SK-N-SH (cell line): ENCODE data around the gene TXN2. TPM values are rescaled to one million over a fixed set of nuclear protein-coding genes. Genes with fewer than 3 reads are reported as not detected.

ENCODE experiments used
- CTCF ChIA-PET: fragments of 300-600, 350-600 bp; formaldehyde crosslinking; extraction: SDS; loops from one replicate; lab custom pipeline; 2021; lab: Yijun Ruan, JAX
- POLR2A ChIA-PET: fragments of 350-600 bp; sonication (Branson Sonifier 250); formaldehyde crosslinking; extraction: SDS; loops from one replicate; lab custom pipeline; 2020; ENCODE audit warnings: antibody characterized with exemption, inconsistent platforms; lab: Yijun Ruan, JAX
- DNase-seq: peaks from one replicate; pipeline ENCODE4 v3.0.0; 2012
- H2AFZ ChIP-seq: fragments of 200-600 bp; sonication (generic); 2 replicates; pipeline ENCODE4 v1.8.1; 2016; ENCODE audit warnings: antibody characterized with exemption, mild to moderate bottlenecking, low read depth
- H3F3A ChIP-seq: fragments of 200-600 bp; sonication (generic); replicated peaks from 2 replicates; pipeline ENCODE3; 2016; ENCODE audit warnings: antibody characterized with exemption, mild to moderate bottlenecking; ENCODE audit not compliant: insufficient read depth
- H3K27ac ChIP-seq, 2 experiments: fragments of 200-500 bp in 1 of 2; fragments of 200-600 bp in 1 of 2; sonication (Bioruptor generic) in 1 of 2; sonication (generic), shearing (Covaris generic) in 1 of 2; 2 replicates each; pipeline versions ENCODE4 v1.5.1 to v1.6.1; 2014 to 2016; ENCODE audit warnings: low read depth in 2 of 2, inconsistent platforms in 1 of 2, low read length in 1 of 2, mild to moderate bottlenecking in 1 of 2, mixed read lengths in 1 of 2
- H3K27me3 ChIP-seq: fragments of 200-600 bp; sonication (generic), shearing (Covaris generic); 2 replicates; pipeline ENCODE4 v1.6.1; 2016; ENCODE audit warnings: mixed run types; ENCODE audit not compliant: insufficient read depth
- H3K36me3 ChIP-seq, 2 experiments: fragments of 200-500 bp in 1 of 2; fragments of 200-600 bp in 1 of 2; sonication (Bioruptor generic) in 1 of 2; sonication (generic) in 1 of 2; replicated peaks in 1 of 2; 2 replicates each; pipeline versions ENCODE3 to v1.5.1; 2014 to 2016; ENCODE audit warnings: low read length in 1 of 2, mild to moderate bottlenecking in 1 of 2; ENCODE audit not compliant: insufficient read depth in 2 of 2, control insufficient read depth in 1 of 2
- H3K4me1 ChIP-seq, 2 experiments: fragments of 200-500 bp in 1 of 2; fragments of 200-600 bp in 1 of 2; sonication (Bioruptor generic) in 1 of 2; sonication (generic), shearing (Covaris generic) in 1 of 2; 2 replicates each; pipeline versions ENCODE4 v1.5.1 to v1.6.1; 2014 to 2016; ENCODE audit warnings: low read depth in 1 of 2, low read length in 1 of 2, mixed run types in 1 of 2; ENCODE audit not compliant: insufficient read depth in 2 of 2, control insufficient read depth in 1 of 2
- H3K4me2 ChIP-seq: fragments of 200-600 bp; sonication (generic), shearing (Covaris generic); 2 replicates; pipeline ENCODE4 v1.6.1; 2017; ENCODE audit warnings: mixed run types
- H3K4me3 ChIP-seq, 2 experiments: fragments of 200-500 bp in 1 of 2; fragments of 200-600 bp in 1 of 2; sonication (Bioruptor generic) in 1 of 2; sonication (generic), shearing (Covaris generic) in 1 of 2; 2 replicates each; pipeline versions ENCODE4 v1.5.1 to v1.8.1; 2014 to 2016; ENCODE audit warnings: low read depth in 2 of 2, inconsistent platforms in 1 of 2, low read length in 1 of 2, mild to moderate bottlenecking in 1 of 2, mixed read lengths in 1 of 2, moderate library complexity in 1 of 2
- H3K79me2 ChIP-seq: fragments of 200-600 bp; sonication (generic); 2 replicates; pipeline ENCODE4 v1.8.1; 2017; ENCODE audit warnings: mild to moderate bottlenecking; ENCODE audit not compliant: insufficient read depth
- H3K9ac ChIP-seq: fragments of 200-600 bp; sonication (generic); 2 replicates; pipeline ENCODE4 v1.6.1; 2017; ENCODE audit warnings: mixed run types
- H3K9me2 ChIP-seq: fragments of 200-600 bp; sonication (generic); 2 replicates; pipeline ENCODE4 v1.6.1; 2017; ENCODE audit warnings: mixed run types
- H3K9me3 ChIP-seq: fragments of 200-600 bp; sonication (generic); 2 replicates; pipeline ENCODE4 v1.6.1; 2017; ENCODE audit warnings: mixed run types, mild to moderate bottlenecking, moderate library complexity
- H4K20me1 ChIP-seq: fragments of 200-600 bp; sonication (generic); 2 replicates; pipeline ENCODE4 v1.6.1; 2017; ENCODE audit warnings: mild to moderate bottlenecking, mixed run types; ENCODE audit not compliant: insufficient read depth
- CHD2 ChIP-seq: fragments of 150-350 bp; IDR thresholded peaks from 2 replicates; pipeline ENCODE4 v1.6.1; 2018; ENCODE audit warnings: low read length; ENCODE audit not compliant: partially characterized antibody
- FOSL2 ChIP-seq: IDR thresholded peaks from 2 replicates; pipeline ENCODE4 v1.4.0; 2012; ENCODE audit warnings: low read depth, mild to moderate bottlenecking, moderate library complexity, borderline replicate concordance
- FOXM1 ChIP-seq: IDR thresholded peaks from 2 replicates; pipeline ENCODE4 v1.4.0; 2012; ENCODE audit warnings: low read depth, mild to moderate bottlenecking
- GABPA ChIP-seq: IDR thresholded peaks from 2 replicates; pipeline ENCODE4 v1.4.0; 2012; ENCODE audit warnings: low read depth, mild to moderate bottlenecking
- IRF3 ChIP-seq: fragments of 150-350 bp; IDR thresholded peaks from 2 replicates; pipeline ENCODE4 v1.6.1; 2016; ENCODE audit warnings: mild to moderate bottlenecking, low read depth, low read length
- MXI1 ChIP-seq: IDR thresholded peaks from 2 replicates; pipeline ENCODE4 v1.6.1; 2012; ENCODE audit warnings: mild to moderate bottlenecking, low read depth, low read length, improper control_type of control experiment
- NFIC ChIP-seq: IDR thresholded peaks from 2 replicates; pipeline ENCODE4 v1.4.0; 2012; ENCODE audit warnings: borderline replicate concordance
- NRF1 ChIP-seq: IDR thresholded peaks from 2 replicates; pipeline ENCODE4 v1.6.1; 2012; ENCODE audit warnings: low read depth, mild to moderate bottlenecking, low read length
- POLR2AphosphoS5 ChIP-seq: IDR thresholded peaks from 2 replicates; pipeline ENCODE4 v1.6.1; 2012; ENCODE audit warnings: low read depth, low read length
- RAD21 ChIP-seq: IDR thresholded peaks from 2 replicates; pipeline ENCODE4 v1.6.1; 2012; ENCODE audit warnings: mild to moderate bottlenecking, low read length
- REST ChIP-seq: IDR thresholded peaks from 2 replicates; pipeline ENCODE4 v1.6.1; 2012; ENCODE audit warnings: mild to moderate bottlenecking, low read depth, low read length, moderate library complexity
- RFX5 ChIP-seq: IDR thresholded peaks from 2 replicates; pipeline ENCODE4 v1.6.1; 2012; ENCODE audit warnings: mild to moderate bottlenecking, improper control_type of control experiment, low read length
- SIN3A ChIP-seq: IDR thresholded peaks from 2 replicates; pipeline ENCODE4 v1.6.1; 2012; ENCODE audit warnings: low read depth, mild to moderate bottlenecking, low read length, moderate library complexity, borderline replicate concordance
- SMC3 ChIP-seq: IDR thresholded peaks from 2 replicates; pipeline ENCODE4 v1.6.1; 2012; ENCODE audit warnings: low read depth, low read length, improper control_type of control experiment
- TCF12 ChIP-seq: IDR thresholded peaks from 2 replicates; pipeline ENCODE4 v1.4.0; 2012
- TEAD4 ChIP-seq: IDR thresholded peaks from 2 replicates; pipeline ENCODE4 v1.4.0; 2012; ENCODE audit warnings: mild to moderate bottlenecking, borderline replicate concordance; ENCODE audit not compliant: insufficient read depth
- YY1 ChIP-seq: IDR thresholded peaks from 2 replicates; pipeline ENCODE4 v1.4.0; 2012; ENCODE audit warnings: low read depth, mild to moderate bottlenecking
- WGBS: methylation state at CpG from one replicate; pipeline ENCODE4 v1.1.6; 2017; ENCODE audit warnings: low lambda C conversion rate; 5-methylcytosine and 5-hydroxymethylcytosine counted together
- polyA plus RNA-seq, 3 experiments: library from polyadenylated mRNA; depleted of rRNA; stranded (reverse); fragments of >200 nt; gene quantifications; 2 replicates each; pipeline ENCODE4 v1.2.3, GENCODE V29; 2012
- TF ChIP-seq, protein P1 (sequence below): IDR thresholded peaks from 2 replicates; pipeline ENCODE4 v1.4.0; 2012; ENCODE audit warnings: low read depth, borderline replicate concordance
- TF ChIP-seq, protein P2 (sequence below): fragments of 200-600 bp; sonication (generic); IDR thresholded peaks from 2 replicates; pipeline ENCODE4 v1.6.1; 2017; ENCODE audit warnings: antibody characterized with exemption, mild to moderate bottlenecking, moderate library complexity
- TF ChIP-seq, protein P3 (sequence below): IDR thresholded peaks from 2 replicates; pipeline ENCODE4 v1.4.0; 2012; ENCODE audit warnings: low read depth
- TF ChIP-seq, protein P4 (sequence below): IDR thresholded peaks from 2 replicates; pipeline ENCODE4; 2012

TXN2 gene
- polyA plus RNA-seq, 1 of the 3 experiments (the other 2 are of a cell fraction): 251 TPM

GRCh38 chr22:36493690-36494110 lies 12.3 kb upstream of the TXN2 start:
- Histone ChIP-seq H3K9me3 (no peaks in the 10 kb centered on the region), H4K20me1 (no peaks in the 10 kb centered on the region), H3F3A (no peaks in the 10 kb centered on the region), H3K9ac (no peak overlapping the region), H3K79me2 (no peaks in the 10 kb centered on the region), H3K27ac (no peak overlapping the region), H3K4me1 (no peaks in the 10 kb centered on the region), H2AFZ (no peak overlapping the region), H3K36me3 (peaks cover 3 to 21% of the 10 kb centered on the region in 2 experiments), H3K4me2 (no peak overlapping the region), H3K9me2 (no peaks in the 10 kb centered on the region), H3K27me3 (no peaks in the 10 kb centered on the region), H3K4me3 (no peak overlapping the region)
- TF ChIP-seq FOXM1 (no peak), SIN3A (no peak), TEAD4 (no peak), MXI1 (no peak), YY1 (no peak), RAD21 (no peak), REST (no peak), POLR2AphosphoS5 (no peak), SMC3 (no peak), GABPA (no peak), TCF12 (no peak)
- TF ChIP-seq, protein P1, sequence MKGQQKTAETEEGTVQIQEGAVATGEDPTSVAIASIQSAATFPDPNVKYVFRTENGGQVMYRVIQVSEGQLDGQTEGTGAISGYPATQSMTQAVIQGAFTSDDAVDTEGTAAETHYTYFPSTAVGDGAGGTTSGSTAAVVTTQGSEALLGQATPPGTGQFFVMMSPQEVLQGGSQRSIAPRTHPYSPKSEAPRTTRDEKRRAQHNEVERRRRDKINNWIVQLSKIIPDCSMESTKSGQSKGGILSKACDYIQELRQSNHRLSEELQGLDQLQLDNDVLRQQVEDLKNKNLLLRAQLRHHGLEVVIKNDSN: no peak
- ChIA-PET CTCF (interaction anchor here (1.4 to 3.7 kb wide), 3 partner anchors 23 to 207 kb away, joined by 5 to 11 read pairs (median 6); no protein-coding TSS in a partner anchor), POLR2A (no interaction called here)
- 73% methylated on average over 4 of the region's 16 CpGs for WGBS
- no peak for DNase-seq

DNA sequence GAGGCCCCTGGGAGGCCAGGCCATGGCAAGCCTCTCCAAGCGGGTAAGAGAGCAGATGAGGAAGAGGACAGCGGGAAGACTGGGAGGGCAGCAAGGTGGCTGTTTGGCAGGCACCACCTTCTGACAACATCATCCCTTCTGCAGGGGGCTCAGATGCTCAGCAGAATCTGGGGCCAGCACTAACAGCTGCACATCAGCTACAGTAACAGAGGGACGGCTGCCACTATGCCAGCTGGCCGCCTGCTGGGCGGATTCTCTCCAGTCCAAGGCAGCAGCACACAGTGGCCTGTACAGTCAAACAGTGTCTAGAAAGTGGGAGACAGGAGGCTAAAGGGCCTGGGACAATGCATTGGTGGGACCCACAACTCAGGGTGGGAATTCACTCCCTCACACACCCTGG lies 10.7 kb upstream of the TXN2 start:
- WGBS: 100% methylated on average over 2 of the region's 5 CpGs
- TF ChIP-seq SIN3A: no peak
- TF ChIP-seq, protein P2, sequence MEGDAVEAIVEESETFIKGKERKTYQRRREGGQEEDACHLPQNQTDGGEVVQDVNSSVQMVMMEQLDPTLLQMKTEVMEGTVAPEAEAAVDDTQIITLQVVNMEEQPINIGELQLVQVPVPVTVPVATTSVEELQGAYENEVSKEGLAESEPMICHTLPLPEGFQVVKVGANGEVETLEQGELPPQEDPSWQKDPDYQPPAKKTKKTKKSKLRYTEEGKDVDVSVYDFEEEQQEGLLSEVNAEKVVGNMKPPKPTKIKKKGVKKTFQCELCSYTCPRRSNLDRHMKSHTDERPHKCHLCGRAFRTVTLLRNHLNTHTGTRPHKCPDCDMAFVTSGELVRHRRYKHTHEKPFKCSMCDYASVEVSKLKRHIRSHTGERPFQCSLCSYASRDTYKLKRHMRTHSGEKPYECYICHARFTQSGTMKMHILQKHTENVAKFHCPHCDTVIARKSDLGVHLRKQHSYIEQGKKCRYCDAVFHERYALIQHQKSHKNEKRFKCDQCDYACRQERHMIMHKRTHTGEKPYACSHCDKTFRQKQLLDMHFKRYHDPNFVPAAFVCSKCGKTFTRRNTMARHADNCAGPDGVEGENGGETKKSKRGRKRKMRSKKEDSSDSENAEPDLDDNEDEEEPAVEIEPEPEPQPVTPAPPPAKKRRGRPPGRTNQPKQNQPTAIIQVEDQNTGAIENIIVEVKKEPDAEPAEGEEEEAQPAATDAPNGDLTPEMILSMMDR: no peak
- TF ChIP-seq FOSL2: no peak
- no peak for TF ChIP-seq TEAD4
- TF ChIP-seq RFX5: no peak
- TF ChIP-seq IRF3: no peak
- no peak for TF ChIP-seq NFIC
- no peak for TF ChIP-seq NRF1
- no peak for TF ChIP-seq SMC3
- TF ChIP-seq, protein P3, sequence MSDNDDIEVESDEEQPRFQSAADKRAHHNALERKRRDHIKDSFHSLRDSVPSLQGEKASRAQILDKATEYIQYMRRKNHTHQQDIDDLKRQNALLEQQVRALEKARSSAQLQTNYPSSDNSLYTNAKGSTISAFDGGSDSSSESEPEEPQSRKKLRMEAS: no peak
- TF ChIP-seq CHD2: no peak
- TF ChIP-seq, protein P4, sequence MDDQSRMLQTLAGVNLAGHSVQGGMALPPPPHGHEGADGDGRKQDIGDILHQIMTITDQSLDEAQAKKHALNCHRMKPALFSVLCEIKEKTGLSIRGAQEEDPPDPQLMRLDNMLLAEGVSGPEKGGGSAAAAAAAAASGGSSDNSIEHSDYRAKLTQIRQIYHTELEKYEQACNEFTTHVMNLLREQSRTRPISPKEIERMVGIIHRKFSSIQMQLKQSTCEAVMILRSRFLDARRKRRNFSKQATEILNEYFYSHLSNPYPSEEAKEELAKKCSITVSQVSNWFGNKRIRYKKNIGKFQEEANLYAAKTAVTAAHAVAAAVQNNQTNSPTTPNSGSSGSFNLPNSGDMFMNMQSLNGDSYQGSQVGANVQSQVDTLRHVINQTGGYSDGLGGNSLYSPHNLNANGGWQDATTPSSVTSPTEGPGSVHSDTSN: no peak
- TF ChIP-seq POLR2AphosphoS5: no peak

More for the DNA sequence above, 10.7 kb upstream of the TXN2 start:
- H3K9ac ChIP-seq: no peak overlapping the region
- ChIA-PET POLR2A (no interaction called here), CTCF (interaction anchor here (1.0 to 1.9 kb wide), 2 partner anchors 190 to 192 kb away, joined by 3 to 6 read pairs; no protein-coding TSS in a partner anchor)
- no peaks in the 10 kb centered on the region; the same call in 1 of the 2 replicates for H3K9me3 ChIP-seq
- H3K9me2 ChIP-seq: no peaks in the 10 kb centered on the region
- no peak overlapping the region for H3K27ac ChIP-seq
- no peaks in the 10 kb centered on the region for H3F3A ChIP-seq
- H3K4me1 ChIP-seq: no peaks in the 10 kb centered on the region
- no peaks in the 10 kb centered on the region for H3K27me3 ChIP-seq
- no peak overlapping the region for H3K4me3 ChIP-seq
- H2AFZ ChIP-seq: no peak overlapping the region
- DNase-seq: no peak
- no peaks in the 10 kb centered on the region for H3K79me2 ChIP-seq
- peaks cover 4 to 17% of the 10 kb centered on the region in 2 experiments for H3K36me3 ChIP-seq
- no peak overlapping the region for H3K4me2 ChIP-seq
- H4K20me1 ChIP-seq: no peaks in the 10 kb centered on the region
